Measurements from ENCODE around the gene PALLD. TPM values are rescaled to one million over a fixed set of nuclear protein-coding genes. Genes with fewer than 3 reads are reported as not detected.

PALLD gene
- total RNA-seq, 1 experiment from 2014 or later = 6.5 TPM

DNA sequence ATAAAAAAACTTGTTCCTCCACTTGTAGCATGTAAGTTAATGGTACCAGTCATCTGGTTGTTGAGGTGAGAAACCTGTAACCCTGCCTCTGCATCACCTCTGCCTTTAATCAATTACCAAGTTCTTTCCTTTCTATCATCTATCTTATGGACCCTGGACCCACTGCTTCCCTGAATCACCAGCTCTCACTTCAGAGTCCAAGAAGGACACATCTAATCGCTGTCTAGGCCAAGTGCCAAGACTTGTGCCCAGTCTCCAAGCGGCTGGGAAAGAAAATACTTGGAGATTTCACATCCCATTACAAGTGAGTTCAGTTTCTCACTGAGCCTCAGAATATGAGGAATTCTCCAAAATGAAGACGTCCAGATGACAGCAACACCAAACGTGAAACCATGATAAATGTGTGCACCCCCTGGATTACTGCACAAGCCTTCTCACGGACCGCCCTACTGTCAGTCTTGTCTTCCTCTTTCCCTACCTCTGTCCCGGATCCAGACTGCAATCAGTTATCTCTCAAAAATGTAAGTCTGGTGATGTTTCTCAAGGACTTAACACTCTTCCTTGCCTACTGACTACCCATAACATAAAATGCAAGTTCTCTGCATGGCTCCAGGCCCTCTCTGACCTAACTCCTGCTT, 10.4 kb downstream of the PALLD start:
- in situ Hi-C loops (cut with HindIII; ENCODE audit: low pct_unique_long_range_greater_than_20kb, low sequenced_read_pairs) (no loop called here), intact Hi-C loops (cut with micrococcal nuclease; ENCODE audit: unreplicated experiment) (no loop called here)
- ChIA-PET POLR2A (interaction anchor here (0.5 kb wide), 1 partner anchor 176 kb away, joined by 6 read pairs; no protein-coding TSS in a partner anchor), CTCF (no interaction called here)
- Histone ChIP-seq H3K27ac (ENCODE audit: low read length) (no peak overlapping the region), H3K36me3 (ENCODE audit: control insufficient read depth, insufficient read depth, low read length) (no peaks in the 10 kb centered on the region), H3K27me3 (ENCODE audit: control insufficient read depth, insufficient read depth, low read length) (no peaks in the 10 kb centered on the region), H3K9me3 (ENCODE audit: control insufficient read depth, insufficient read depth, low read depth, low read length) (no peaks in the 10 kb centered on the region), H3K4me1 (ENCODE audit: control insufficient read depth, insufficient read depth, low read length) (no peaks in the 10 kb centered on the region), H3K4me3 (ENCODE audit: low read depth in 2 of 2, low read length in 2 of 2) (no peak overlapping the region)
- DNase-seq (ENCODE audit: low read depth, low spot score) (no peak), ATAC-seq (no peak)
- no TSS peak for BruUV-seq (replicated peaks)
- TF ChIP-seq, protein P1, sequence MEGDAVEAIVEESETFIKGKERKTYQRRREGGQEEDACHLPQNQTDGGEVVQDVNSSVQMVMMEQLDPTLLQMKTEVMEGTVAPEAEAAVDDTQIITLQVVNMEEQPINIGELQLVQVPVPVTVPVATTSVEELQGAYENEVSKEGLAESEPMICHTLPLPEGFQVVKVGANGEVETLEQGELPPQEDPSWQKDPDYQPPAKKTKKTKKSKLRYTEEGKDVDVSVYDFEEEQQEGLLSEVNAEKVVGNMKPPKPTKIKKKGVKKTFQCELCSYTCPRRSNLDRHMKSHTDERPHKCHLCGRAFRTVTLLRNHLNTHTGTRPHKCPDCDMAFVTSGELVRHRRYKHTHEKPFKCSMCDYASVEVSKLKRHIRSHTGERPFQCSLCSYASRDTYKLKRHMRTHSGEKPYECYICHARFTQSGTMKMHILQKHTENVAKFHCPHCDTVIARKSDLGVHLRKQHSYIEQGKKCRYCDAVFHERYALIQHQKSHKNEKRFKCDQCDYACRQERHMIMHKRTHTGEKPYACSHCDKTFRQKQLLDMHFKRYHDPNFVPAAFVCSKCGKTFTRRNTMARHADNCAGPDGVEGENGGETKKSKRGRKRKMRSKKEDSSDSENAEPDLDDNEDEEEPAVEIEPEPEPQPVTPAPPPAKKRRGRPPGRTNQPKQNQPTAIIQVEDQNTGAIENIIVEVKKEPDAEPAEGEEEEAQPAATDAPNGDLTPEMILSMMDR (IDR thresholded peaks at IDR 0.05) = no peak
- no peak for TF ChIP-seq POLR2AphosphoS5 (IDR thresholded peaks at IDR 0.05; ENCODE audit: low read depth, low read length)
- TF ChIP-seq, protein P2, sequence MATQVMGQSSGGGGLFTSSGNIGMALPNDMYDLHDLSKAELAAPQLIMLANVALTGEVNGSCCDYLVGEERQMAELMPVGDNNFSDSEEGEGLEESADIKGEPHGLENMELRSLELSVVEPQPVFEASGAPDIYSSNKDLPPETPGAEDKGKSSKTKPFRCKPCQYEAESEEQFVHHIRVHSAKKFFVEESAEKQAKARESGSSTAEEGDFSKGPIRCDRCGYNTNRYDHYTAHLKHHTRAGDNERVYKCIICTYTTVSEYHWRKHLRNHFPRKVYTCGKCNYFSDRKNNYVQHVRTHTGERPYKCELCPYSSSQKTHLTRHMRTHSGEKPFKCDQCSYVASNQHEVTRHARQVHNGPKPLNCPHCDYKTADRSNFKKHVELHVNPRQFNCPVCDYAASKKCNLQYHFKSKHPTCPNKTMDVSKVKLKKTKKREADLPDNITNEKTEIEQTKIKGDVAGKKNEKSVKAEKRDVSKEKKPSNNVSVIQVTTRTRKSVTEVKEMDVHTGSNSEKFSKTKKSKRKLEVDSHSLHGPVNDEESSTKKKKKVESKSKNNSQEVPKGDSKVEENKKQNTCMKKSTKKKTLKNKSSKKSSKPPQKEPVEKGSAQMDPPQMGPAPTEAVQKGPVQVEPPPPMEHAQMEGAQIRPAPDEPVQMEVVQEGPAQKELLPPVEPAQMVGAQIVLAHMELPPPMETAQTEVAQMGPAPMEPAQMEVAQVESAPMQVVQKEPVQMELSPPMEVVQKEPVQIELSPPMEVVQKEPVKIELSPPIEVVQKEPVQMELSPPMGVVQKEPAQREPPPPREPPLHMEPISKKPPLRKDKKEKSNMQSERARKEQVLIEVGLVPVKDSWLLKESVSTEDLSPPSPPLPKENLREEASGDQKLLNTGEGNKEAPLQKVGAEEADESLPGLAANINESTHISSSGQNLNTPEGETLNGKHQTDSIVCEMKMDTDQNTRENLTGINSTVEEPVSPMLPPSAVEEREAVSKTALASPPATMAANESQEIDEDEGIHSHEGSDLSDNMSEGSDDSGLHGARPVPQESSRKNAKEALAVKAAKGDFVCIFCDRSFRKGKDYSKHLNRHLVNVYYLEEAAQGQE (IDR thresholded peaks at IDR 0.05; ENCODE audit: insufficient read depth in 1 of 2, low read depth in 2 of 2, low read length in 1 of 2) = no peak
- no peak for TF ChIP-seq TCF7L2 (IDR thresholded peaks at IDR 0.05; ENCODE audit: low read depth, low read length)
- no peak for TF ChIP-seq SIN3A (IDR thresholded peaks at IDR 0.05; ENCODE audit: borderline replicate concordance, insufficient read depth, low read depth, low read length)

DNA sequence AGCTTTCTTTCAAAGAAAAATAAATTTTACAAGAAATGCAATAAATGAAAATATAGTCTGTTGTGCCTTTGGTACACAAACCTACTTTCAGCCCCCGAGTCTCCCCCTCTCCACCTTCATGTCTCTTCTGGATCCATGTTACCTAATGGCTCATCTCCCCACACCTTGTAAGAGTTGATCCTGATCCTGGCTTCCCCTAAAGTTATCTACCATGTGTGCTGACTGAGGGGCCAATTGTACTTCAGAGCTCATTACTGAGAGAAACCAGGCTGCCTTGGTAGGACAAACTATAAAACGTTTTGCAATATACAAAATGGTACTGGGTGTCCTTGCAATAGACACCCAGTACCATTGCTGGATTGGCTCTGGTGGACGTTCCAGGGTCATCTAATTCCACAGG, 11.8 kb downstream of the PALLD start:
- no peak for ATAC-seq
- no peak overlapping the region for H3K4me3 ChIP-seq (ENCODE audit: low read depth in 2 of 2, low read length in 2 of 2)
- intact Hi-C loops (cut with micrococcal nuclease; ENCODE audit: unreplicated experiment) = no loop called here
- H3K9me3 ChIP-seq (ENCODE audit: control insufficient read depth, insufficient read depth, low read depth, low read length) = no peaks in the 10 kb centered on the region
- ChIA-PET CTCF (no interaction called here), POLR2A (no interaction called here)
- BruUV-seq (replicated peaks) = no TSS peak
- TF ChIP-seq, protein P1 (IDR thresholded peaks at IDR 0.05) = no peak
- TF ChIP-seq SIN3A (IDR thresholded peaks at IDR 0.05; ENCODE audit: borderline replicate concordance, insufficient read depth, low read depth, low read length) (no peak), POLR2AphosphoS5 (IDR thresholded peaks at IDR 0.05; ENCODE audit: low read depth, low read length) (no peak), TCF7L2 (IDR thresholded peaks at IDR 0.05; ENCODE audit: low read depth, low read length) (no peak)
- TF ChIP-seq, protein P2 (IDR thresholded peaks at IDR 0.05; ENCODE audit: insufficient read depth in 1 of 2, low read depth in 2 of 2, low read length in 1 of 2) = no peak
- H3K27ac ChIP-seq (ENCODE audit: low read length) = no peak overlapping the region
- no peaks in the 10 kb centered on the region for H3K36me3 ChIP-seq (ENCODE audit: control insufficient read depth, insufficient read depth, low read length)
- in situ Hi-C loops (cut with HindIII; ENCODE audit: low pct_unique_long_range_greater_than_20kb, low sequenced_read_pairs) = no loop called here
- no peak for DNase-seq (ENCODE audit: low read depth, low spot score)
- H3K27me3 ChIP-seq (ENCODE audit: control insufficient read depth, insufficient read depth, low read length) = no peaks in the 10 kb centered on the region
- no peaks in the 10 kb centered on the region for H3K4me1 ChIP-seq (ENCODE audit: control insufficient read depth, insufficient read depth, low read length)

Measured in Panc1 (cell line).